Mammary epithelial cell (primary cell): ENCODE results near the gene IPO7.
"Not testable (repeated sequence)": the region's sequence is repeated elsewhere in the genome, so short reads cannot be mapped to it uniquely, and the experiment has no call there.

Experiments
- CTCF ChIP-seq, 2 donors: IDR thresholded peaks in 1 of 2; conservative IDR thresholded peaks in 1 of 2; 2 replicates each; pipeline ENCODE4 v1.5.1; 2011 to 2012; ENCODE audit warnings: inconsistent platforms in 2 of 2, low read length in 2 of 2, mild to moderate bottlenecking in 2 of 2, control low read depth in 1 of 2, low read depth in 1 of 2; ENCODE audit not compliant: insufficient read depth in 1 of 2; ENCODE audit errors: extremely low read depth in 1 of 2
- EZH2 ChIP-seq: IDR thresholded peaks from 2 replicates; pipeline ENCODE4 v1.6.1; 2012; ENCODE audit warnings: low read length, inconsistent platforms, borderline replicate concordance

GRCh38 chr11:9347779-9348178 lies 36.7 kb upstream of the IPO7 start:
- not testable (repeated sequence) for TF ChIP-seq CTCF (conservative IDR thresholded peaks at IDR 0.05 in 1 of 2, IDR thresholded peaks at IDR 0.05 in 1 of 2; ENCODE audit: extremely low read depth in 1 of 2, insufficient read depth in 1 of 2, low read depth in 1 of 2, low read length in 2 of 2); EZH2
